Measurements from ENCODE around the gene TNNI3K. TPM values are rescaled to one million over a fixed set of nuclear protein-coding genes. Genes with fewer than 3 reads are reported as not detected.

The TNNI3K gene
- total RNA-seq, 4 donors from 2014 or later: 0.19 TPM; not detected in 3

DNA sequence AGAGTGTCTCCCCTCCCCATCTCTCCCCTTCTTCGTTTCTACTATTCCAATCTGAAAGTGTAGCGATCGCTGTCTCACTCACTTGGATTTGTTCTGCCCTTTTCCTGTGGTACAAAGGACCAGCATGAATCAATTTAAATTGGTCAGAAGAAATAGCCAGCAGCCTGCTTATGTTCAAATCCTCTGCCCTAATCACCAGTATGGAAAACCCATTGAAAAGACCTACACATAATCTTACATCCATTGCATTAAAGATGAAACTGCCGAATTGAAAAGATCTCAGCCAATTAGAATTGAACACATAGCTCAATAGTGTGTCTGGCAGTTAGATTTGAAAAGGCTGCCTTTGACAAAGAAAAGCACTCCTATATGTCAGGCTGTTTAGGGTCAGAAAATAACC, 122.6 kb downstream of the TNNI3K start:
- no peak for DNase-seq
- intact Hi-C loops (cut with DNase I): no loop called here
- Histone ChIP-seq H3K27me3 (no peaks in the 10 kb centered on the region), H3K36me3 (no peaks in the 10 kb centered on the region), H3K4me3 (no peak overlapping the region), H3K4me1 (no peaks in the 10 kb centered on the region), H3K9me3 (no peaks in the 10 kb centered on the region), H3K27ac (no peak overlapping the region)
- TF ChIP-seq POLR2A (IDR thresholded peaks at IDR 0.05): no peak
- TF ChIP-seq, protein P1, sequence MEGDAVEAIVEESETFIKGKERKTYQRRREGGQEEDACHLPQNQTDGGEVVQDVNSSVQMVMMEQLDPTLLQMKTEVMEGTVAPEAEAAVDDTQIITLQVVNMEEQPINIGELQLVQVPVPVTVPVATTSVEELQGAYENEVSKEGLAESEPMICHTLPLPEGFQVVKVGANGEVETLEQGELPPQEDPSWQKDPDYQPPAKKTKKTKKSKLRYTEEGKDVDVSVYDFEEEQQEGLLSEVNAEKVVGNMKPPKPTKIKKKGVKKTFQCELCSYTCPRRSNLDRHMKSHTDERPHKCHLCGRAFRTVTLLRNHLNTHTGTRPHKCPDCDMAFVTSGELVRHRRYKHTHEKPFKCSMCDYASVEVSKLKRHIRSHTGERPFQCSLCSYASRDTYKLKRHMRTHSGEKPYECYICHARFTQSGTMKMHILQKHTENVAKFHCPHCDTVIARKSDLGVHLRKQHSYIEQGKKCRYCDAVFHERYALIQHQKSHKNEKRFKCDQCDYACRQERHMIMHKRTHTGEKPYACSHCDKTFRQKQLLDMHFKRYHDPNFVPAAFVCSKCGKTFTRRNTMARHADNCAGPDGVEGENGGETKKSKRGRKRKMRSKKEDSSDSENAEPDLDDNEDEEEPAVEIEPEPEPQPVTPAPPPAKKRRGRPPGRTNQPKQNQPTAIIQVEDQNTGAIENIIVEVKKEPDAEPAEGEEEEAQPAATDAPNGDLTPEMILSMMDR (IDR thresholded peaks at IDR 0.05): no peak
- WGBS, 2 donors: 64 to 73% methylated on average over 4 of the region's 4 CpGs

DNA sequence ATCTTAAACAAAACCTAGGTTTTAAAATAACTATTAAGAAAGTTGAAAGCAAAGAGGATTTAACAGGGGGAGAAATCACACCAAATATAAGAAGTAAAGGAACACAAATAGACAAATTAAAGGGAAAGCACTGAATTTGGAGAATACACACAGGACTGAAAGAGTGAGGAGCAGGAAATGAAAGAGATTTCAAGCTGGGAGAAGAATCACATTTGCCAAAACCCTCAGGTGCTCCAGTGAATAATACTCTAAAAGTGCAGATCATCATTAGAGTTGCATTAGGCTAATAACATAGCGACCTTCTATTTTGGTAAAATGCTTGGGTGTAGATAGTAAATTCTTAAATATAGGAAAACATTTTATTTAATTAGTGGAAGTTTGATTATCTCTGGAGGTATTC, 127.5 kb downstream of the TNNI3K start:
- no peak for DNase-seq
- H3K27me3 ChIP-seq: no peaks in the 10 kb centered on the region
- intact Hi-C loops (cut with DNase I): no loop called here
- TF ChIP-seq, protein P1 (IDR thresholded peaks at IDR 0.05): no peak
- no peak for TF ChIP-seq POLR2A (IDR thresholded peaks at IDR 0.05)
- 62 to 85% methylated on average over 1 of the region's 1 CpG for WGBS, 2 donors
- no peaks in the 10 kb centered on the region for H3K36me3 ChIP-seq
- H3K4me3 ChIP-seq: no peak overlapping the region
- no peaks in the 10 kb centered on the region for H3K9me3 ChIP-seq
- no peak overlapping the region for H3K27ac ChIP-seq
- no peaks in the 10 kb centered on the region for H3K4me1 ChIP-seq

DNA sequence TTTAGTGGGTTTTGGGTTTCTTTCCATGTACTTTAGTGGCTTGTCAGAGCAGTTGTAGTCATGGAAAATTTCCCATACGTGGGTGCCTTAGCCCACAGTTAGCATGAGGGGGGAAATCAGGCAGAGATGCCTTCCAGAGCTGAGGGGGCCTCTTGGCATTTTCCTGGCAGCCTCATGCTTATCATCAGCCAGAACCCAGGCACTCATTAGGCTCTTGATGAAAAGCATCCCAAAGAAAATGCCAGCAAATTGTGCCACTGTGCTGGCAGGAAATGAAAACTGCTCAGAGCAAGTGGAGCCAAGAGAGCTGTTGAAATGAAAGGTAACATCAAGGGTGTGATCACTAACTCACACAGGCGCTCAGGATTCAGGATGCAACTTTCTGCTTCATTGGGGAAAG, 128.0 kb downstream of the TNNI3K start:
- TF ChIP-seq, protein P1 (IDR thresholded peaks at IDR 0.05): no peak
- TF ChIP-seq POLR2A (IDR thresholded peaks at IDR 0.05): no peak
- 38 to 40% methylated on average over 1 to 2 of the region's 2 CpGs for whole genome bisulfite sequencing, 2 donors
- Histone ChIP-seq H3K4me1 (no peaks in the 10 kb centered on the region), H3K4me3 (no peak overlapping the region), H3K27ac (no peak overlapping the region), H3K9me3 (no peaks in the 10 kb centered on the region), H3K27me3 (no peaks in the 10 kb centered on the region), H3K36me3 (no peaks in the 10 kb centered on the region)
- intact Hi-C loops (cut with DNase I): no loop called here
- DNase-seq: no peak

DNA sequence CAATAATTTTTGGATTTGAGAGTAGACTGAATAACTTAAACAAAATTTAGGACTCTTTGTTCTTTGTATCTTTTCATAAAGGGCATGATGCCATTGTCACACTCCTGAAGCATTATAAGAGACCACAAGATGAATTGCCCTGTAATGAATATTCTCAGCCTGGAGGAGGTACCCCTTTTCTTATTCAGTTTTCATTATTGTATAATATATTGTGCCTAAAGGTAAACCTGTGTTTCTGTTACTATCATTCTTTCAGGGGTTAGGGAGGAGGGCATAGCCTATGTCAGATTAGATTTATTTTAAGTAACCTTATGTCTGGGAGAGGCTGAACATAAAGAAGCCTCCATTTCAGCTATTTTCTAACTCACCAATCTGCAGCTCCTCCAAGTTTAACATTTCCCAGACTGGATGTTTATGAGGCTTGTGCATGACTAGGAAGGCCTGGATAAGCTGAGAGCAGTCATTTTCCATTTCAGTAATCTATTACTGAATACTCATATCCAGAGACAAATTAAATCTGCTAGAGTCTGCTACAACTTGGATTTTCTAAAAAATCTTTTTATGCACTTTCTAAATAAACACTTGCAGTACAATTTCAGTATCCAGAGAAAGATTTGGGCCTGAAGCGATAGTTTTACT, 132.1 kb downstream of the TNNI3K start:
- TF ChIP-seq, protein P1 (IDR thresholded peaks at IDR 0.05): no peak
- TF ChIP-seq POLR2A (IDR thresholded peaks at IDR 0.05): no peak
- Histone ChIP-seq H3K27ac (no peak overlapping the region), H3K36me3 (peaks cover 0 to 4% (median 0%) of the 10 kb centered on the region in 3 donors), H3K27me3 (no peaks in the 10 kb centered on the region), H3K4me1 (no peaks in the 10 kb centered on the region), H3K4me3 (no peak overlapping the region), H3K9me3 (no peaks in the 10 kb centered on the region)
- no peak for DNase-seq
- WGBS, 2 donors: 84 to 100% methylated on average over 1 of the region's 1 CpG
- intact Hi-C loops (cut with DNase I): no loop called here

DNA sequence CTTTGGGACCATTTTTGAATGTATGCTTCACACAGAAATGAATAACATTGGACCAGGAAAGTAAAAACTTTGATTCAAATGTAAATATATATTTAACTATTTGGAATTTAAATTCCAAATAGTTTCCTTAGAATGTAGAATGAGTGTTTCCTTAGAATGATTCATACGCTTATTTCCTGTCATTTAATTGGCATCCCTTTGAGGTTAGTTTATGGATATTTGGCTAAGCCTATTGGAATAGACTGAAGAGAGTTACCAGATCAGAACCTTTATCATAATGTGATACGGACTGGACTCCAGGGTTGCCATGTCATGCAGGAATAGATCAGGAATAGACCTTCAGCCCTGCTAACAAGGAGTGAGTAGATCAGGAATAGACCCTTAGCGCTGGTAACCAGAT, 133.1 kb downstream of the TNNI3K start:
- TF ChIP-seq POLR2A (IDR thresholded peaks at IDR 0.05): no peak
- TF ChIP-seq, protein P1 (IDR thresholded peaks at IDR 0.05): no peak
- Histone ChIP-seq H3K9me3 (no peaks in the 10 kb centered on the region), H3K4me1 (no peaks in the 10 kb centered on the region), H3K27ac (no peak overlapping the region), H3K27me3 (no peaks in the 10 kb centered on the region), H3K36me3 (peaks cover 0 to 4% (median 0%) of the 10 kb centered on the region in 3 donors), H3K4me3 (no peak overlapping the region)
- intact Hi-C loops (cut with DNase I): no loop called here
- WGBS, 2 donors: 82 to 84% methylated on average over 3 of the region's 3 CpGs
- no peak for DNase-seq
